ENCODE data around the gene NDUFA11. TPM values are rescaled to one million over a fixed set of nuclear protein-coding genes. Genes with fewer than 3 reads are reported as not detected.

NDUFA11 gene
- polyA plus RNA-seq, 1 experiment: 351 TPM

- Histone ChIP-seq H3K27me3 (ENCODE audit: control insufficient read depth, insufficient read depth, low read length) (no peaks in the 10 kb centered on the region), H3K36me3 (ENCODE audit: control insufficient read depth, insufficient read depth, low read length) (peaks cover 23% of the 10 kb centered on the region)
These were observed 7.1 kb downstream of the NDUFA11 start for GRCh38 chr19:5896365-5897076.

GRCh38 chr19:5895890-5896289 lies 7.7 kb downstream of the NDUFA11 start:
- ChIA-PET CTCF (interaction anchor here (1.1 kb wide), 1 partner anchor 92 kb away, joined by 4 read pairs; the partner anchor contains the start of gene NRTN), POLR2A (no interaction called here)
- Histone ChIP-seq H3K27me3 (ENCODE audit: control insufficient read depth, insufficient read depth, low read length) (no peaks in the 10 kb centered on the region), H3K4me3 (ENCODE audit: low read depth, low read length) (no peak overlapping the region), H3K36me3 (ENCODE audit: control insufficient read depth, insufficient read depth, low read length) (peaks cover 21% of the 10 kb centered on the region)
- no peak for DNase-seq (ENCODE audit: low read depth)
- TF ChIP-seq CTCF (IDR thresholded peaks at IDR 0.05; ENCODE audit: insufficient read depth, low read depth, low read length): no peak

More at GRCh38 chr19:5896365-5897076, 7.1 kb downstream of the NDUFA11 start:
- CTCF ChIA-PET: interaction anchor here (0.6 to 2.2 kb wide), 2 partner anchors 13 to 93 kb away, joined by 3 to 12 read pairs; no protein-coding TSS in a partner anchor
- H3K4me3 ChIP-seq (ENCODE audit: low read depth, low read length): no peak overlapping the region
- POLR2A ChIA-PET: no interaction called here
- no peak for TF ChIP-seq CTCF (IDR thresholded peaks at IDR 0.05; ENCODE audit: insufficient read depth, low read depth, low read length)
- no peak for DNase-seq (ENCODE audit: low read depth)

GRCh38 chr19:5895409-5895808 lies 8.2 kb downstream of the NDUFA11 start:
- peaks cover 21% of the 10 kb centered on the region for H3K36me3 ChIP-seq (ENCODE audit: control insufficient read depth, insufficient read depth, low read length)
- no peak overlapping the region for H3K4me3 ChIP-seq (ENCODE audit: low read depth, low read length)
- ChIA-PET POLR2A (no interaction called here), CTCF (interaction anchor here (1.1 kb wide), 1 partner anchor 91 kb away, joined by 4 read pairs; the partner anchor contains the start of gene NRTN)
- no peaks in the 10 kb centered on the region for H3K27me3 ChIP-seq (ENCODE audit: control insufficient read depth, insufficient read depth, low read length)
- TF ChIP-seq CTCF (IDR thresholded peaks at IDR 0.05; ENCODE audit: insufficient read depth, low read depth, low read length): no peak
- DNase-seq (ENCODE audit: low read depth): no peak

GRCh38 chr19:5894704-5895349 lies 8.8 kb downstream of the NDUFA11 start:
- ChIA-PET POLR2A (no interaction called here), CTCF (interaction anchor here (1.1 kb wide), 1 partner anchor 91 kb away, joined by 4 read pairs; the partner anchor contains the start of gene NRTN)
- no peak for TF ChIP-seq CTCF (IDR thresholded peaks at IDR 0.05; ENCODE audit: insufficient read depth, low read depth, low read length)
- DNase-seq (ENCODE audit: low read depth): no peak
- Histone ChIP-seq H3K36me3 (ENCODE audit: control insufficient read depth, insufficient read depth, low read length) (peaks cover 19% of the 10 kb centered on the region), H3K4me3 (ENCODE audit: low read depth, low read length) (no peak overlapping the region), H3K27me3 (ENCODE audit: control insufficient read depth, insufficient read depth, low read length) (no peaks in the 10 kb centered on the region)
